A549 (cell line): ENCODE data around the gene LDLRAP1. TPM values are rescaled to one million over a fixed set of nuclear protein-coding genes. Genes with fewer than 3 reads are reported as not detected.
"Not testable (repeated sequence)": the region's sequence is repeated elsewhere in the genome, so short reads cannot be mapped to it uniquely, and the experiment has no call there.

Experiments used
- ATAC-seq, 2 experiments: fragments of 200-7000 bp in 1 of 2; fragments of >200 bp in 1 of 2; cut with Nextera tagmentation in 1 of 2; cut with Tn5 transposase in 1 of 2; 3 replicates each; pipeline versions ENCODE4 v1.8.0 to v1.9.1; 2018 to 2020; ENCODE audit warnings: mild to moderate bottlenecking in 1 of 2, moderate library complexity in 1 of 2
- CTCF ChIA-PET: fragments of 300-600 bp; sonication (Branson Sonifier 250); formaldehyde crosslinking; extraction: SDS; loops from one replicate; lab custom pipeline; 2021; ENCODE audit warnings: antibody characterized with exemption, inconsistent platforms; lab: Yijun Ruan, JAX
- POLR2A ChIA-PET: fragments of 350-600 bp; formaldehyde crosslinking; extraction: SDS; loops from one replicate; lab custom pipeline; 2021; ENCODE audit warnings: antibody characterized with exemption, inconsistent platforms; lab: Yijun Ruan, JAX
- DNase-seq, 2 experiments: peaks; one replicate each; pipeline versions ENCODE4 v3.0.0 to v3.0.0-alpha.2; 2011 to 2016; ENCODE audit warnings: low read depth in 1 of 2, low spot score in 1 of 2
- FAIRE-seq: peaks from 2 replicates; lab custom pipeline; 2011; peaks lifted over from hg19 to GRCh38; lab: Jason Lieb, UNC
- H3K27ac ChIP-seq, 2 experiments: fragments of >200 bp; sonication (Bioruptor Twin); formaldehyde crosslinking; 3 replicates each; pipeline ENCODE4 v1.5.1; 2016 to 2017
- H3K4me1 ChIP-seq: fragments of >200 bp; sonication (Bioruptor Twin); formaldehyde crosslinking; 3 replicates; pipeline ENCODE4 v1.6.1; 2016
- H3K4me2 ChIP-seq: fragments of >200 bp; sonication (Bioruptor Twin); formaldehyde crosslinking; 3 replicates; pipeline ENCODE4 v1.6.1; 2016
- H3K4me3 ChIP-seq: fragments of >200 bp; sonication (Bioruptor Twin); formaldehyde crosslinking; 3 replicates; pipeline ENCODE4 v1.5.1; 2016
- H3K9me3 ChIP-seq: fragments of >200 bp; sonication (Bioruptor Twin); formaldehyde crosslinking; 3 replicates; pipeline ENCODE4 v1.6.1; 2016
- CBX2 ChIP-seq: fragments of 200-600 bp; sonication (generic); IDR thresholded peaks from 2 replicates; pipeline ENCODE4 v1.6.1; 2016; ENCODE audit warnings: low read depth, mild to moderate bottlenecking, borderline replicate concordance
- CBX8 ChIP-seq: fragments of 200-600 bp; sonication (generic); IDR thresholded peaks from 2 replicates; pipeline ENCODE4 v1.6.1; 2016
- CHD4 ChIP-seq: fragments of 200-600 bp; sonication (generic); IDR thresholded peaks from 2 replicates; pipeline ENCODE4 v1.6.1; 2016; ENCODE audit warnings: antibody characterized with exemption, mild to moderate bottlenecking, borderline replicate concordance
- EHF ChIP-seq: fragments of 250-450 bp; sonication (Bioruptor Pico); IDR thresholded peaks from 2 replicates; pipeline ENCODE4 v1.5.0; 2020; ENCODE audit warnings: mild to moderate bottlenecking
- EP300 ChIP-seq, 2 experiments: fragments of >200 bp; sonication (Bioruptor Twin); formaldehyde crosslinking; IDR thresholded peaks; 2 replicates in 1 of 2; 3 replicates in 1 of 2; pipeline ENCODE4 v1.6.1; 2016 to 2017
- FOXS1 ChIP-seq: fragments of 250-450 bp; sonication (Bioruptor Pico); IDR thresholded peaks from 2 replicates; pipeline ENCODE4 v1.5.0; 2020; ENCODE audit warnings: mild to moderate bottlenecking, moderate library complexity
- HOXB13 ChIP-seq: fragments of 250-450 bp; sonication (Bioruptor Pico); IDR thresholded peaks from 2 replicates; pipeline ENCODE4 v1.5.0; 2020; ENCODE audit warnings: low read depth, mild to moderate bottlenecking, moderate library complexity
- RAD21 ChIP-seq, 2 experiments: fragments of >200 bp in 1 of 2; sonication (Bioruptor Twin) in 1 of 2; formaldehyde crosslinking in 1 of 2; IDR thresholded peaks in 1 of 2; conservative IDR thresholded peaks in 1 of 2; 2 replicates in 1 of 2; 3 replicates in 1 of 2; pipeline ENCODE4 v1.6.1; 2012 to 2018; ENCODE audit warnings: inconsistent platforms in 1 of 2
- RCOR1 ChIP-seq: fragments of 150-350 bp; IDR thresholded peaks from 2 replicates; pipeline ENCODE4 v1.6.1; 2014; ENCODE audit warnings: antibody characterized with exemption, low read length, low read depth
- SMC3 ChIP-seq: fragments of >200 bp; sonication (Bioruptor Twin); formaldehyde crosslinking; IDR thresholded peaks from 3 replicates; pipeline ENCODE4 v1.6.1; 2018; ENCODE audit warnings: inconsistent platforms
- WGBS: methylation state at CpG from one replicate; pipeline ENCODE4 v1.1.6; 2017; ENCODE audit errors: missing lambda C conversion rate; 5-methylcytosine and 5-hydroxymethylcytosine counted together
- polyA plus RNA-seq, 4 experiments: library from polyadenylated mRNA; depleted of rRNA in 3 of 4; stranded (reverse); fragments of >200 nt; fragmentation: RNase III in 1 of 4; extraction: RNeasy Plus Mini Kit Qiagen cat#74134 plus additional on column Dnase treatment in 1 of 4; gene quantifications; 2 replicates in 3 of 4; 3 replicates in 1 of 4; pipeline ENCODE4 v1.2.3, GENCODE V29; 2011 to 2017
- TF ChIP-seq, protein P1 (sequence below): IDR thresholded peaks from 2 replicates; pipeline ENCODE4 v1.6.1; 2012; ENCODE audit warnings: low read depth, borderline replicate concordance
- TF ChIP-seq, protein P2 (sequence below): fragments of 250-450 bp; sonication (Bioruptor Pico); IDR thresholded peaks from 2 replicates; pipeline ENCODE4 v1.5.0; 2021; ENCODE audit warnings: mild to moderate bottlenecking, moderate library complexity, borderline replicate concordance

The LDLRAP1 gene
- polyA plus RNA-seq, 2 of the 4 experiments (the other 2 are of a cell fraction), result 7.9 to 10.1 TPM

DNA sequence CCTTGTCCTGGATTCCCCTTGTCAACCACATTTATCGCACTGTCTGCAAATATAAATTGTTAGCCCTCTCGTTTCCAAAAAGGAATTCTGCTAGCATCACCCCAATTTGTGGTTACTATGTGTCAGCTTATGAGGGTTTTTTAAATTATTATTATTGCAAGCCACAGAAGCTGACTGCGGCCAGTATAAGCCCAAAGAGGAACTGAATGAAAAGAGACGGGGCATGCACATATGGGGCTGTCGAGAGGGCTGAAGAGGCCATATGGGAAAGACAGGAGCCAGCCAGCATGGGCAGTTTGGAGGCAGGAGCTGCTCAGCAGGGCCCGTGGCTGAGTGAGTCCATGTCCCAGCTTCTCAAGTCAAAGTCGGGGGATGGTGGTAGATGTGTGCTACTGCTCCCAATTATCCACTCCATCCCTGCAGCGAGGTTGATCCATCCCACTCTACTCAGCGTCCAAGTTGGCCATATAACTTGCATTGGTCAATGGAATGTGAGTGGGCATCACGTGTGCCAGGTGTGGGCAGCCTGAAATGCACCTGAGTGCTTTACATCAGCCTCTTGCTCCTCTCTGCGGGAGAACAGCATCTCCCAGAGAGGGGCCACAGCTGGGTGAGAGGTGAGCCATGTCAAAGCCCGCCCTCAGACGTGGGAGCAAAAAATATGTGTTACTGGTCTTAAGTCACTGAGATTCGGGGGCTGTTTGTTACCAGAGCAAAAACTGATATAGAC lies 37.6 kb upstream of the LDLRAP1 start:
- WGBS, result 94% methylated on average over 14 of the region's 14 CpGs
- POLR2A ChIA-PET, result no interaction called here
- TF ChIP-seq FOXS1 (CRISPR knock-in tag) (no peak), EP300 (IDR thresholded peaks at IDR 0.05) (no peak), HOXB13 (CRISPR knock-in tag) (no peak), SMC3 (no peak)
- TF ChIP-seq, protein P1, sequence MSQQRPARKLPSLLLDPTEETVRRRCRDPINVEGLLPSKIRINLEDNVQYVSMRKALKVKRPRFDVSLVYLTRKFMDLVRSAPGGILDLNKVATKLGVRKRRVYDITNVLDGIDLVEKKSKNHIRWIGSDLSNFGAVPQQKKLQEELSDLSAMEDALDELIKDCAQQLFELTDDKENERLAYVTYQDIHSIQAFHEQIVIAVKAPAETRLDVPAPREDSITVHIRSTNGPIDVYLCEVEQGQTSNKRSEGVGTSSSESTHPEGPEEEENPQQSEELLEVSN, result no peak
- TF ChIP-seq, all 56 proteins: peak for 0
- H3K27ac ChIP-seq, result peak overlapping the region in 1 of 2 experiments; percentile 46; a peak in 2 of 6 replicates
- no peaks in the 10 kb centered on the region for H3K9me3 ChIP-seq
- FAIRE-seq (no peak), ATAC-seq (no peak), DNase-seq (no peak)
- H3K4me1 ChIP-seq, result peaks cover 19% of the 10 kb centered on the region
- peak overlapping the region; percentile 62; the same call in 1 of the 3 replicates for H3K4me2 ChIP-seq
- CTCF ChIA-PET, result interaction anchor here (1.3 to 6.1 kb wide), 3 partner anchors 11 to 18 kb away, joined by 4 to 35 read pairs (median 4); no protein-coding TSS in a partner anchor
- no peak overlapping the region for H3K4me3 ChIP-seq

DNA sequence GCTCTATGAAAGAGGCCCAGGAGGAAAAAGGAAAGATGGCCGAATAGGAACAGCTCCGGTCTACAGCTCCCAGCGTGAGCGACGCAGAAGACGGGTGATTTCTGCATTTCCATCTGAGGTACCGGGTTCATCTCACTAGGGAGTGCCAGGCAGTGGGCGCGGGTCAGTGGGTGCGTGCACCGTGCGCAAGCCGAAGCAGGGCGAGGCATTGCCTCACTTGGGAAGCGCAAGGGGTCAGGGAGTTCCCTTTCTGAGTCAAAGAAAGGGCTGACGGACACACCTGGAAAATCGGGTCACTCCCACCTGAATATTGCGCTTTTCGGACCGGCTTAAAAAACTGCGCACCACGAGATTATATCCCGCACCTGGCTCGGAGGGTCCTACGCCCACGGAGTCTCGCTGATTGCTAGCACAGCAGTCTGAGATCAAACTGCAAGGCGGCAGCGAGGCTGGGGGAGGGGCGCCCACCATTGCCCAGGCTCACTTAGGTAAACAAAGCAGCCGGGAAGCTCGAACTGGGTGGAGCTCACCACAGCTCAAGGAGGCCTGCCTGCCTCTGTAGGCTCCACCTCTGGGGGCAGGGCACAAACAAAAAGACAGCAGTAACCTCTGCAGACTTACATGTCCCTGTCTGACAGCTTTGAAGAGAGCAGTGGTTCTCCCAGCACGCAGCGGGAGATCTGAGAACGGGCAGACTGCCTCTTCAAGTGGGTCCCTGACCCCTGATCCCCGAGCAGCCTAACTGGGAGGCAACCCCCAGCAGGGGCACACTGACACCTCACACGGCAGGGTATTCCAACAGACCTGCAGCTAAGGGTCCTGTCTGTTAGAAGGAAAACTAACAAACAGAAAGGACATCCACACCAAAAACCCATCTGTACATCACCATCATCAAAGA lies 36.6 kb upstream of the LDLRAP1 start:
- Histone ChIP-seq H3K4me3 (peak overlapping the region; percentile 31; the same call in 1 of the 3 replicates), H3K4me1 (peaks cover 11% of the 10 kb centered on the region; the same call in 1 of the 3 replicates), H3K4me2 (peak overlapping the region; percentile 62; the same call in 2 of the 3 replicates), H3K27ac (peak overlapping the region in 1 of 2 experiments; percentile 46; a peak in 2 of 6 replicates)
- POLR2A ChIA-PET, DNase-seq, H3K9me3 ChIP-seq, ATAC-seq, FAIRE-seq: not testable (repeated sequence)
- CTCF ChIA-PET, result interaction anchor here (1.5 to 6.1 kb wide), 2 partner anchors 13 to 19 kb away, joined by 4 to 35 read pairs; no protein-coding TSS in a partner anchor
- 43% methylated on average over 23 of the region's 37 CpGs for WGBS

- Histone ChIP-seq H3K4me3 (no peak overlapping the region), H3K4me1 (no peaks in the 10 kb centered on the region), H3K4me2 (no peak overlapping the region), H3K9me3 (peaks cover 2% of the 10 kb centered on the region; the same call in 1 of the 3 replicates), H3K27ac (no peak overlapping the region)
- WGBS, result 88% methylated on average over 4 of the region's 4 CpGs
- no peak for FAIRE-seq
- no peak for DNase-seq
- POLR2A ChIA-PET, result no interaction called here
- no peak for ATAC-seq
- CTCF ChIA-PET, result interaction anchor here (2.0 kb wide), 1 partner anchor 9 kb away, joined by 5 read pairs; no protein-coding TSS in a partner anchor
- TF ChIP-seq RCOR1, result no peak
- TF ChIP-seq, protein P2, sequence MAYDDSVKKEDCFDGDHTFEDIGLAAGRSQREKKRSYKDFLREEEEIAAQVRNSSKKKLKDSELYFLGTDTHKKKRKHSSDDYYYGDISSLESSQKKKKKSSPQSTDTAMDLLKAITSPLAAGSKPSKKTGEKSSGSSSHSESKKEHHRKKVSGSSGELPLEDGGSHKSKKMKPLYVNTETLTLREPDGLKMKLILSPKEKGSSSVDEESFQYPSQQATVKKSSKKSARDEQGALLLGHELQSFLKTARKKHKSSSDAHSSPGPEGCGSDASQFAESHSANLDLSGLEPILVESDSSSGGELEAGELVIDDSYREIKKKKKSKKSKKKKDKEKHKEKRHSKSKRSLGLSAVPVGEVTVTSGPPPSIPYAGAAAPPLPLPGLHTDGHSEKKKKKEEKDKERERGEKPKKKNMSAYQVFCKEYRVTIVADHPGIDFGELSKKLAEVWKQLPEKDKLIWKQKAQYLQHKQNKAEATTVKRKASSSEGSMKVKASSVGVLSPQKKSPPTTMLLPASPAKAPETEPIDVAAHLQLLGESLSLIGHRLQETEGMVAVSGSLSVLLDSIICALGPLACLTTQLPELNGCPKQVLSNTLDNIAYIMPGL, result no peak
- no peak for TF ChIP-seq HOXB13 (CRISPR knock-in tag)
- TF ChIP-seq CHD4, result no peak
Measured at GRCh38 chr1:25513666-25514065, 29.7 kb upstream of the LDLRAP1 start.

DNA sequence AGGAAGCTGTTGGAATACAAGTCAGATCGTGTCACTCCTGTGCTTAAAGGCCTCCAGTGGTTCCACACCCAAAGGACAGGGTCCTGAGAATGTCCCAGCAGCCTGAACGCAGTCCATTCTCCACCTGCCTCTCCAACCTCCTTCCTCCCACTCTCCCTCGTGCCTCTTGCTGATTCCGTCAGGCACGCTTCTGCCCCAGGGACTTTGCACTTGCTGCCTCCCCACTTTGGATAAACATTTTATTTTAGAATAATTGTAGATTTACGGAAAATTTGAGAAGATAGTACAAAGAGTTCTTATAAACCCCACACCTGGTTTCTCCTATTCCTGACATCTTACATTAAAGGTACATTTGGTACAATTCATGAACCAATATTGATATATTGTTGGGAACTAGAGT lies 28.4 kb upstream of the LDLRAP1 start:
- POLR2A ChIA-PET, result no interaction called here
- TF ChIP-seq CBX2, result no peak
- no peak for TF ChIP-seq EHF
- TF ChIP-seq CBX8, result no peak
- TF ChIP-seq RAD21 (conservative IDR thresholded peaks at IDR 0.05 in 1 of 2, IDR thresholded peaks at IDR 0.05 in 1 of 2), result no peak
- CTCF ChIA-PET, result no interaction called here
- FAIRE-seq, result no peak
- no peak for DNase-seq
- peaks cover 2% of the 10 kb centered on the region; the same call in 1 of the 3 replicates for H3K9me3 ChIP-seq
- no peak overlapping the region for H3K4me3 ChIP-seq
- H3K27ac ChIP-seq, result no peak overlapping the region
- no peaks in the 10 kb centered on the region for H3K4me1 ChIP-seq
- no peak overlapping the region for H3K4me2 ChIP-seq
- whole genome bisulfite sequencing, result 65% methylated on average over 6 of the region's 6 CpGs
- ATAC-seq, result 0 out of 6 replicates have a peak, but pooled peaks of 1 of the 2 experiments have one; percentile 19
